HL-60 (cell line): ENCODE results near the gene LZTR1.
A peak's percentile ranks its signal among the peaks of the same experiment; 100 is the strongest.

ENCODE experiments used
- DNase-seq, 2 experiments: peaks; one replicate each; pipeline ENCODE4 v3.0.0-alpha.2; 2010 to 2020; ENCODE audit warnings: low read depth in 1 of 2, low spot score in 1 of 2
- H3K27ac ChIP-seq: fragments of 250-450 bp; sonication (Bioruptor Pico); replicated peaks from 2 replicates; pipeline ENCODE4 v1.5.1; 2020; ENCODE audit warnings: mild to moderate bottlenecking, moderate library complexity
- H3K27me3 ChIP-seq: fragments of 250-450 bp; sonication (Bioruptor Pico); 2 replicates; pipeline ENCODE4 v1.5.1; 2021; ENCODE audit warnings: mild to moderate bottlenecking, moderate library complexity; ENCODE audit not compliant: insufficient read depth, poor library complexity, severe bottlenecking
- H3K4me3 ChIP-seq: replicated peaks from 2 replicates; pipeline ENCODE4 v1.5.1; 2011; ENCODE audit warnings: mild to moderate bottlenecking, control low read depth, low read length; ENCODE audit not compliant: insufficient read depth
- CTCF ChIP-seq: IDR thresholded peaks from one replicate; pipeline ENCODE4 v1.5.1; 2011; ENCODE audit warnings: low read length, control low read depth, inconsistent platforms; ENCODE audit not compliant: insufficient read depth
- GABPA ChIP-seq: IDR thresholded peaks from 2 replicates; pipeline ENCODE4 v1.6.1; 2012; ENCODE audit warnings: low read depth
- POLR2AphosphoS5 ChIP-seq: IDR thresholded peaks from 2 replicates; pipeline ENCODE4 v1.6.1; 2012; ENCODE audit warnings: low read depth
- REST ChIP-seq: IDR thresholded peaks from 2 replicates; pipeline ENCODE4 v1.6.1; 2012; ENCODE audit warnings: low read depth; ENCODE audit not compliant: insufficient replicate concordance
- SPI1 ChIP-seq: IDR thresholded peaks from 2 replicates; pipeline ENCODE4 v1.6.1; 2012; ENCODE audit warnings: low read depth, mild to moderate bottlenecking, borderline replicate concordance

The LZTR1 gene

GRCh38 chr22:21010426-21011113, 28.5 kb downstream of the LZTR1 start:
- DNase-seq = no peak
- peaks cover 19% of the 10 kb centered on the region for H3K27me3 ChIP-seq

GRCh38 chr22:21012446-21013407, 30.6 kb downstream of the LZTR1 start:
- no peak overlapping the region for H3K27ac ChIP-seq
- TF ChIP-seq REST (no peak), POLR2AphosphoS5 (no peak), CTCF (no peak), SPI1 (no peak), GABPA (no peak)
- peaks cover 22% of the 10 kb centered on the region for H3K27me3 ChIP-seq
- DNase-seq = no peak
- no peak overlapping the region for H3K4me3 ChIP-seq

More at GRCh38 chr22:21010426-21011113, 28.5 kb downstream of the LZTR1 start:
- Histone ChIP-seq H3K27ac (no peak overlapping the region), H3K4me3 (no peak overlapping the region)
- TF ChIP-seq GABPA (no peak), REST (no peak), SPI1 (no peak)

- H3K4me3 ChIP-seq = peak overlapping the region; percentile 25
- DNase-seq = no peak
- no peak overlapping the region for H3K27ac ChIP-seq
- no peak for TF ChIP-seq GABPA
- TF ChIP-seq REST = peak; percentile 16
- no peak for TF ChIP-seq SPI1
- TF ChIP-seq POLR2AphosphoS5 = no peak
- no peak for TF ChIP-seq CTCF
- H3K27me3 ChIP-seq = peaks cover 22% of the 10 kb centered on the region
Measured at GRCh38 chr22:21013657-21014201, 31.6 kb downstream of the LZTR1 start.
